Fibroblast of mammary gland (primary cell): ENCODE measurements around the gene CTDSPL.

Source experiments
- DNase-seq: peaks from one replicate; pipeline ENCODE4 v3.0.0-alpha.2; 2010; ENCODE audit warnings: low read depth
- H3K4me3 ChIP-seq: 2 replicates; pipeline ENCODE4 v1.5.1; 2011; ENCODE audit warnings: low read depth, mild to moderate bottlenecking, low read length, moderate library complexity; ENCODE audit not compliant: control insufficient read depth
- TF ChIP-seq, protein P1 (sequence below): conservative IDR thresholded peaks from 2 replicates; pipeline ENCODE4 v1.5.1; 2011; ENCODE audit warnings: low read depth, low read length, inconsistent platforms; ENCODE audit not compliant: control insufficient read depth, insufficient read depth

The CTDSPL gene

DNA sequence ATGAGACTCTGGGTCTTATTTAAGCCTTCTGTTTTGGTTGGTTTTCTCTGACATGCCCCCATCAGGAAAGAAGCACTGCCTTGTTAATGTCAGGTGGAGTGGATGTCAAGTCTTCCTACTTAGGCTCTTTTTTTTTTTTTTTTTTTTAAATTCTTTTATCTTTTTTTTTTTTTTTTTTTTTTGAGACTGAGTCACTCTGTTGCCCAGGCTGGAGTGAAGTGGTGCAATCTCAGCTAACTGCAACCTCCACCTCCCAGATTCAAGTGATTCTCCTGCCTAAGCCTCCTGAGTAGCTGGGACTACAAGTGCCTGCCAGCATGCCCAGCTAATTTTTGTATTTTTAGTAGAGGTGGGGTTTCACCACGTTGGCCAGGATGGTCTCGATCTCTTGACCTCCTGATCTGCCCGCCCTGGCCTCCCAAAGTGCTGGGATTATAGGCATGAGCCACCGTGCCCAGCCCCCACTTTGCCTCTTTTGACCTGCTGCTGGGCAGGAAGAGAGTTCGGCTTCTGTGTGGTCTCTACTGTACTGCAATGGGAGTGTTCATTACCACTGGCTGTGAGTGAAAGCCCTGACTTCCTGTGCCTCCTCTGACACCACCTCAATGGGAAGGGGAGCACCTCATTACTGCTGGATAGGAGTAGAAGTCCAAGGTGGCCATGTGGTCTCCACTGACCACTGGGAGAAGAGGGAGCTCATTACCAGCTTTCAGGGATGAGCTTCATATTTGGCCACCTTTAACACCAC, 10.9 kb downstream of the CTDSPL start:
- H3K4me3 ChIP-seq = no peak overlapping the region
- TF ChIP-seq, protein P1, sequence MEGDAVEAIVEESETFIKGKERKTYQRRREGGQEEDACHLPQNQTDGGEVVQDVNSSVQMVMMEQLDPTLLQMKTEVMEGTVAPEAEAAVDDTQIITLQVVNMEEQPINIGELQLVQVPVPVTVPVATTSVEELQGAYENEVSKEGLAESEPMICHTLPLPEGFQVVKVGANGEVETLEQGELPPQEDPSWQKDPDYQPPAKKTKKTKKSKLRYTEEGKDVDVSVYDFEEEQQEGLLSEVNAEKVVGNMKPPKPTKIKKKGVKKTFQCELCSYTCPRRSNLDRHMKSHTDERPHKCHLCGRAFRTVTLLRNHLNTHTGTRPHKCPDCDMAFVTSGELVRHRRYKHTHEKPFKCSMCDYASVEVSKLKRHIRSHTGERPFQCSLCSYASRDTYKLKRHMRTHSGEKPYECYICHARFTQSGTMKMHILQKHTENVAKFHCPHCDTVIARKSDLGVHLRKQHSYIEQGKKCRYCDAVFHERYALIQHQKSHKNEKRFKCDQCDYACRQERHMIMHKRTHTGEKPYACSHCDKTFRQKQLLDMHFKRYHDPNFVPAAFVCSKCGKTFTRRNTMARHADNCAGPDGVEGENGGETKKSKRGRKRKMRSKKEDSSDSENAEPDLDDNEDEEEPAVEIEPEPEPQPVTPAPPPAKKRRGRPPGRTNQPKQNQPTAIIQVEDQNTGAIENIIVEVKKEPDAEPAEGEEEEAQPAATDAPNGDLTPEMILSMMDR = no peak
- DNase-seq = peak; percentile 30

GRCh38 chr3:37876279-37876678, 14.6 kb downstream of the CTDSPL start:
- TF ChIP-seq, protein P1 = no peak
- DNase-seq = no peak
- H3K4me3 ChIP-seq = no peak overlapping the region

DNA sequence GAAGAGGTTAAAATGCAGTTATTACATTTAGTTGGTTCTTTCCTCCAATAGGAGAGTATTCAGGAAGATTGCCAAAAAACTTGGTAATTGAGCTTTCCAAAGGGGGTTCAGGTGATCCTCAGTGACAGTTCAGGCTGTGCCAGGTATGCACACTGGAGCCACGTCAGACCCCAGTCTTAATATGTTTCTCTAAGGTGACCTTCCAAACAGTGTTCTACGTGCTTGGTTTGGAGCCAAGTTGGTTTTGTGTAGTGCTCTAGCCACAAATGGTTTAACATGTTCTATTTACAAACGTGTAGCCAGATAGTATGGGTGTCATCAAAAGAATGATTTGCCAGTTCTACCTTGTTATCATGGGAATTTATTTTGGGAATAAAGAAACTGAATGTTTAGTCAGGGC, 21.0 kb downstream of the CTDSPL start:
- TF ChIP-seq, protein P1 = no peak
- no peak overlapping the region for H3K4me3 ChIP-seq
- no peak for DNase-seq

- no peak for DNase-seq
- TF ChIP-seq, protein P1 = no peak
- H3K4me3 ChIP-seq = no peak overlapping the region
These were observed 24.1 kb downstream of the CTDSPL start for GRCh38 chr3:37885814-37886213.

GRCh38 chr3:37886395-37886794, 24.7 kb downstream of the CTDSPL start:
- TF ChIP-seq, protein P1 = no peak
- DNase-seq = no peak

DNA sequence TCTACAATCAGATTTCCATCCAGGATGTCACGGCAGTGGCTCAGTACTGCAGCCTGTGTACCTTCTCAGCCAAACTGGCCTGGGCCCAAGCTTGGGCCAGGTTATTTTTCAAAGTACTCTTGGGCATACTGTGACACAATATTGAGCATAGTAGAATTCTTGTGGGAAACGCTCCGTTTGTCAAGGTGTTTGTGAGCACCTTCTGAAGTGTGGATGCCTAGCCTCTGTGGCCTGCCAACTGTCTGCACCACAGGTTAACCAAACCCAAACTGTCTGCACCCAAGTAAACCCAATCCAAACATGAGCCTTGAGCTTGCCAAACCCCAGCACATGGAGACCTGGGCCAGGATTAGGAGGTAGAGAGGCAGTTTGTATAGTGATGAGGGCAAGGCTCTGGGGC, 25.4 kb downstream of the CTDSPL start:
- no peak overlapping the region for H3K4me3 ChIP-seq
- TF ChIP-seq, protein P1 = no peak
- DNase-seq = no peak

More at GRCh38 chr3:37886395-37886794, 24.7 kb downstream of the CTDSPL start:
- H3K4me3 ChIP-seq = no peak overlapping the region
